ENCODE measurements around the gene ST13. TPM values are rescaled to one million over a fixed set of nuclear protein-coding genes. Genes with fewer than 3 reads are reported as not detected.

Gene ST13
- total RNA-seq, 2 experiments from 2014 or later = 240 to 263 TPM

Small RNAs within 50 kb of the gene (microRNA-seq; reads per million reads assigned to microRNA genes)
- gene MIR4766 (ENCODE audit: borderline microRNAs expressed, borderline number of aligned reads, borderline replicate concordance) = 3.5 reads per million

Other genes starting within 250 kb of the ST13 start
- 10 to 100 TPM; 44.1 to 45.5 TPM for gene MRTFA, start 219.9 kb downstream of the ST13 start, total RNA-seq
- not detected for gene MCHR1, start 177.2 kb downstream of the ST13 start, total RNA-seq
- gene SLC25A17, start 37.3 kb downstream of the ST13 start, total RNA-seq = 10 to 100 TPM; 29.3 to 30.8 TPM
- gene XPNPEP3, start 509 bp upstream of the ST13 start, total RNA-seq = 10 to 100 TPM; 19.4 to 20.1 TPM
- not detected for gene DNAJB7, start 5.5 kb upstream of the ST13 start, total RNA-seq
- 10 to 100 TPM; 96.9 to 99.4 TPM for gene RBX1, start 94.7 kb upstream of the ST13 start, total RNA-seq
- 10 to 100 TPM; 35.6 to 39.9 TPM for gene EP300, start 236.0 kb upstream of the ST13 start, total RNA-seq